Medulla oblongata (tissue), 1 donor: ENCODE results near the gene PUS3.
"Not testable (repeated sequence)": the region's sequence is repeated elsewhere in the genome, so short reads cannot be mapped to it uniquely, and the experiment has no call there.

Source experiments
- DNase-seq: peaks from one replicate; pipeline ENCODE4 v3.0.0-alpha.2; 2015; ENCODE audit errors: extremely low spot score

The PUS3 gene

DNA sequence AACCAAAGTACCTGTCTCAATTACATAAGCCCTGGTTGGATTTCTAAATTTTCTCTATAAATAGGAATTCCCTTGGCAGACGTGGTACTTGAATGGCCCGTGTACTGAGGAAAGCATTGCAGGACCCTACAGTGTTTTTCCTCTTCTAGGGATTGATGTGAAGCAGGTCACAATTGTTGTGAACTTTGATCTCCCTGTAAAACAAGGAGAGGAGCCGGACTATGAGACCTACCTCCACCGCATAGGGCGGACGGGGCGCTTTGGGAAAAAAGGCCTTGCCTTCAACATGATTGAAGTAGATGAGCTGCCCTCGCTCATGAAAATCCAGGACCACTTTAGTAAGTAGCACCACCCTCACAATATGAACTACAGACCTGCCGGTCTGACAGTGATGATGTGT is 18.0 kb upstream of the PUS3 start:
- DNase-seq: no peak

DNA sequence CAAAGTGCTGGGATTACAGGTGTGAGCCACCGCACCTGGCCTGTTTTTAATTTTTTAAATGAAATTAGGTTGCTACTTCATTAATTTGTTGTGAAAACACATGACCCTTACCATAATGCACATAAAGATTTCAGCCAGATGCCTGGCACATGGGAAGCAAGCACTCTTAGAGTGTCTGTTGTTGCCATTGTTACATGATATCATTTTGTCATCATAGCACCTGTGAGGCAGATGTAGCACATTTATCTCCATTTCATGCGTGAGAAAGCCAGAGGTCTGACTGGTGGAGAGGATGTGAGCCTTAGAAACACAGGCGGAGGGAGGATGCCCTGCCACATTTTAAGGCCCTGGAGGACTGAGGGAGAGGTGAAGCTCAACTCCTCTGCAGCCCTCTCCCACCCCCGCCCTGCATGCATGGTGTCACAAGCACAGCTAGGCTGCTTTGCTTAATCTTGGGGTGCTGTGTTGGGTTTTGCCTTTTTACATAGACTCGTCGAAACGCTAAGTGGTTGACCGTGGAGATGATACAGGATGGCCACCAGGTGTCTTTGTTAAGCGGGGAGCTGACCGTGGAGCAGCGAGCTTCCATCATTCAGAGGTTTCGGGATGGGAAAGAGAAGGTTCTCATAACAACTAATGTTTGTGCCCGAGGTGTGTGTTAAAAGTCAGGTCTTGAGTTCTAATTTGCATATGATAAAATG is 15.3 kb upstream of the PUS3 start:
- no peak for DNase-seq

DNA sequence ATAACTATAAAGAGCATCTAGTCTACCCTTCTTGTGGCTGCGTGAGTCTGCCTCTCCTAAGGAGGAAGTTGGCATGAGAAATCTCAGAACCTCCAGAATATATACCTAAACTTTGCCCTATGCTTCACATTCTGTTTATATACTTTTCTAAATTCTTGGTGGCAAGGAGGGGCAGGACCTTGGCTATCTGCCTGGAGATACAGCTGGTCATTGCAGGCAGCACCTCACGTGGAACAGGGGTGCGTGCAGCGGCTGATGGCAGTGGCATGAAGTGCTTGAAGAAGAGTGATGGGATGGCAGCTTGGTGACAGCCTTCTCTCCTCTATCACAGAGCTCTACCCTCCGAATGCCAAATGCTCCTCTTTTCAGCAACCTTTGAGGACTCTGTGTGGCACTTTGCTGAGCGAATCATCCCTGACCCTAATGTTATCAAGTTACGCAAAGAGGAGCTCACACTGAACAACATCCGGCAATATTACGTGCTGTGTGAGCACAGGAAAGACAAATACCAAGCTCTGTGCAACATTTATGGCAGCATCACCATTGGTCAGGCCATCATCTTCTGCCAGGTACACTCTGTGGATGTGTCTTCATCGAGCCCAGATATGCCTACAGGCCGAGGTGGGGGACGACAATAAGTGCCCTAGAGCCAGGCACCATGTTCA is 13.8 kb upstream of the PUS3 start:
- DNase-seq: no peak

DNA sequence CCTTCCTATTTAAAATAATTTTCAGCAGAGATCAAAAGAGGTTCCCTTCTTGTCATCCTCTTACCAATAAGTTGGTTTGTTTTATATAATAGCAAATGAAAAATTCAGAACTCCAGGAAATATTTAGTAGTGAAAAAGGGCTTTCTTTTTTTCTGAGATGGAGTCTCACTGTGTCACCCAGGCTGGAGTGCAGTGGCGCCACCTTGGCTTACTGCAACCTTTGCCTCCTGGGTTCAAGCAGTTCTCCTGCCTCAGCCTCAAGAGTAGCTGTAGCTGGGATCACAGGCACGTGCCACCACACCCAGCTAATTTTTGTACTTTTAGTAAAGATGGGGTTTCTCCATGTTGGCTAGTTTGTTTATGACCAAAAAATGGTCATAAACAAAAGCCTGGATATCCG is 11.6 kb upstream of the PUS3 start:
- DNase-seq: not testable (repeated sequence)

DNA sequence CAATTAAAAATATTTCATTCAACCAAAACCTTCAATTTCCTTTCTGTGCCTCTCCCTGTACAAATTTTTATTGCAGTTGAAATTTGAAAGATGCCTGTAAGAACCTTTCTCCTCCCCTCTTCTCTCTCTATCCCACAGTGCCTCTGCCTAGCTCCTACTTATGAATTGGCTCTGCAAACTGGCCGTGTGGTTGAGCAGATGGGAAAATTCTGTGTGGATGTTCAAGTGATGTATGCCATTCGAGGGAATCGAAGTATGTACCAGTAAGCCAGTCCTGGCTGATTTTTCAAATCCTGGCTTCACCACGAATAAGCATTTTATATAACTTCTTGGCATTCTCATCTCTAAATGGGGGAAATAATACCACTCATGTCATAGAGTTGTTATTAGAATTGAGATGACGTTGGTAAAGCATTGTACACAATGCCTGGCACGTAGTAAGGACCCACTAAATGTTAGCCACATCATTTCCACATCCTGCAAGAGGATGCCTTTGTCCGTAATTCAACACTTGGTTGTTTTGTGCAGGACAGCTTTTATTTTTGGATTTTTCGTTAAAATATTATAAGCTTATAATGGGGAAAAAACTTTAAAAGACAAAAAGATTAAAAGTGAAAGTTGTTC is 7.3 kb upstream of the PUS3 start:
- peak; percentile 32 for DNase-seq

DNA sequence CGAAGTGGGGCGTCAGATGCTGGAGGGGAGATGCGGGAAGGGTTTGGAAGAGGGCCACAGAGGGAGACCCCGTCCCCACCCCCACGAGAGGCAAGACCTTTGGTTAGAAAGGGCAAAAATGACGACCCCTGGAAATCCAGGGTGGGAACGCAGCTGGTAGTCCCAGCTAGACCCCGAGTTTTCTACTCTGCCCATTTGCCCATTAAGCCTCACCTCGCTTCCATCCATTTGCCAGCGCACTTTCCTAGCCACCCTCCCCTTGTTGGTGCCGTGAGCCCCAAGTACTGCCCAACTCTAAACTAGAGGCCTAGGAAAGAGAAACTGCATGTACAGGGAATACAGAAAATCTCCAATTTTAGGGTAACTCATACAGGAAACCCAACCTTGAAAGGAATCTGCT is 1.7 kb upstream of the PUS3 start:
- DNase-seq: no peak

DNA sequence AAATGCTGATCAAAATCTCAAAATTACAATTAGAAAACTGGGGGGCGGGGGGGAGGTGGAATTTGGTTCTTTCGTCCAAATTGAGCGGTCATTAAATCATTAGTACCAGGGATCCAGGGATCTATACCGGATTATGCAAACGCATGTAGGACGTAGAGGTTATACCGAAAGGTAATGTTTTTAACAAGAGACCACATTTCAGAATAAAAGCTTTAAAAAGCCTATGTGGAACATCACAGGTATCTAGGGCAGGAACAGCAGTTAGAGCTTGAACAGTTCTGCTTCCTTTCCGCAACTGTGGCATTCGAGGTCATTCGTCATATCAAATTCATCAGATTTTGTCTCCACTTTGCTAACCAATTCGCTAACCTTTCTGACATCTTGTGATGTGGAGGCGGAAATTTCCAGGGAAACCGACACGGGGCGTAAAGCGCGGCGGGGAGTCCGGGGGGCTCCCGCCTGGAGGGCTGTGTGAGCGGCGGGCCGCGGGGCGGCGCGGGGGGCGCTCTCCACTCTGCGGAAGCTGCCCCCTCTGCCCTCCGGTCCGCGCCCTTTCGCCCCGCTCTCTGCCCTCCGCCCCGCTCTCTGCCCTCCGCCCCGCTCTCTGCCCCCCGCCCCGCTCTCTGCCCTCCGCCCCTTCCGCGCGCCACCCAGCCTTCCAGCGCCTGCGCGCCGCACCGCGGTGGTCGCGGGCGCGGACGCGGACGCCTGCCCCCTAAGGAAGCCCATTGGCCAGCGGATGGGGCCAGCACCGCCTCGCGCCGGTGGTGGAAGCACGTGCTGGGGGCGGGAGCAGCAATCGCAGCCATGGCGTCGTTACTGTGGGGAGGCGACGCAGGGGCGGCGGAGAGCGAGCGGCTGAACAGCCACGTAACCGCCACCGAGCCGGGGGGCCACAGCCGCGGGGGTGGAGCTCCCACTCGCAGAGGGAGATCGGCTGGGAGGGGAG is 979 bp upstream of the PUS3 start, which contains the start of gene DDX25:
TSS of gene DDX25 (plus strand) at position 798 of the 949 bp plus-strand sequence. CDS start at position 808, 10 bp downstream.
- DNase-seq: peak; percentile 36

DNA sequence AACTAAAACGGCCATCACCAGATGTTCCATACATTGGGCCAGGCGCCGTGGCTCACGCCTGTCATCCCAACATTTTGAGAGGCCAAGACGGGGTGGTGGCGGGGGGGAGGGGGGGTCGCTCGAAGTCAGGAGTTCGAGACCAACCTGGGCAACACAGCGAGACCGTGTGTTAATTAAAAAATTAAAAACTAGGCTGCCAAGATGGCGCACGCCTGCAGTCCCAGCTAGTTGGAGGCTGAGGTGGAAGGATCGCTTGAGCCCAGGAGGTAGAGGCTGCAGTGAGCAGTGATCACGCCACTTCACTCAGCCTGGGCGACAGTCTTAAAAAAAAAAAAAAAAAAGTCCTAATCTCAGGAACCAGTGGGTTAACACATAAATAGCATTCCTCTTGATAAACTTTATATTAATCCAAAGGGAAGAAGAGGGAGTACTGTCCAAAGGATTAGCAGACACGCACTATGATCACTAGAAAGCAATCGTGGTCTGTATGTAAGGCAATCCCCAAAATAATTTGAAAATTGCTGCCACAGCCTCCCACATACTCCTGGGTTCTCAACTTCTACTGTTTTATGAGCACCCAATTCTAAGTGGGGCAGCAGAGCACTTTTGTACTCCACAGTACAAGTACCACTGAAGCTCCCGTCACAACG is 604 bp downstream of the PUS3 start:
- no peak for DNase-seq

DNA sequence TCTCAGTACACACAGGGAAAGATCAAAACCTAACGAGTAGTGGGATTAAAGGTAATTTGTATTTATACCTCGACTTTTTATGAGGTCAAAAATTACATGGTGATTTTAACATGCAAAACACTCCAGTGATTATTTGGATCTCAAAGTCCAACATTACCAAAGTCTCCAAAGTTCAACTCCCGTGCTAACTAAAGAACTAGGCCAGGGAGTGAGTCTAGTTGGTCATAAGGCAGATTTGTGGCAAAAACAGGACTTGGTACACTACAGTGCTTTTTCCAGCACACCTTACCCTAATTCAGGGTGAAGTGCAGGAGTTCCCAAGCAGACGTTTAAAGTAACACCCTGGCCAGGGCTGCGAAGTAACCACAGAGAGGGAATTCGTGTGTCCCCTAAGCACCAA is 1.1 kb downstream of the PUS3 start:
- no peak for DNase-seq

DNA sequence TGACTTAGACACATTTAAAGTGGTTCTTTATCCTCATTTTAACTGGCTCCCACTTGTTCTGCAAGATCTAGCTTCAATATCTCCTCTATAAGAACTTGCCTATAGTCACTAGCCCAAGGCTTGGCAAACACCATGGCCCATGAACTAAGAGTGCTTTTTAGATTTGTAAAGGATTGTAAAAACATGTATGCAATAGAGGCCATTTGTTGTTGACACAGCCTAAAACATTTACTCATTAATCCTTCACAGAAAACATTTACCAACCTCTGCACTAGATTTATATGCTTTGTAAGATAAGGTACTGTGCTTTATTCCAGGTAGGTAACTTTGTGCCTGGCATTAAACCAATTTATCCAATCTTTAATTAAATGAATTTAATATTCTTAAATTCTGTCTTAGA is 10.0 kb downstream of the PUS3 start:
- no peak for DNase-seq

DNA sequence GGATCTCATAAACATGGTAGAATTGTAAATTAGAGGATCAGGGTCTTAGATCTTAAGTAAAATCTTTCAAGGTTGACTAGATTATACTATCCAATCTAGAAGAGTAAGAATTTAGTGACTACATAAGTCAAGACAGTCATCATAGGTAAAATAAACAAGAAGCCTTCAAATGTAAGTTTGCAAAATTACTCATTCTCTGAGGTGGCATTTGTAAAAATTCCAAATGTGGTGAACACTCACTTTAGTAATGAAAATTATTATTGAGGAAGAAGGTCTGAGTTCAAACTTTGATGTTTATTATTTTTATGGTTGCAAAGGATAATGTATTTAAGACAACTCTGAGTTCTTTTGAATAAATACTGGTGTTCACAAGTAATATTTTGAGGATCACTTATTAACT is 10.9 kb downstream of the PUS3 start:
- DNase-seq: no peak

DNA sequence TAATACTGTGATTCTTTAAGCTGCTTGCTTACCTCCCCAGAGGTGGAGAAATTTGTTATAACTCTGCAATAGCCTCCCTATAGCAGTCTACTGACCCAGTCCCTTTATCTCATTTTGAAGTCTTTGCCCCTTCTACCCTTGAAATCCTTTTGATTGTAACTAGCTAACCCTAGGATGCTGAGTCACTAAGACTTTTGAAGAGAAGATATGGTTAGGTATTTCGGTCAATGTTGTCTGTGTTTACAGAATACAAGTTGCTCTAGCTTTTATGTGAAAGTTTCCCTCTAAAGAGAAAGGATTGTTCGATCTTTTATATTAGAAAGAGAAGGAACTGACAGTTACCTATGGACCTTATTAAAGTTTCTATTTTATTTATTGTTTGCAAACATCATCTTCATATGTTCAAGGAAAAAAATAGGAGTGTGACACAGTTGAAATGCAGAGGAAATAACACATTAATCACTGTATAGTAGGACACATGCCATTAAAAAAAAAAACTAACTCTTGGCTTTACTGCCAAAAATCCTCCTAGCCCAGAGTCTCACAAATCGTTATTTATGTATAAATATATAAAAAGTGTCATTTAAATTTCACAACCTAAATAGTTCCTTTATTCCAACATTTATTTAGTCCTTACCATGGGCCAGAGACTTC is 12.4 kb downstream of the PUS3 start:
- no peak for DNase-seq

DNA sequence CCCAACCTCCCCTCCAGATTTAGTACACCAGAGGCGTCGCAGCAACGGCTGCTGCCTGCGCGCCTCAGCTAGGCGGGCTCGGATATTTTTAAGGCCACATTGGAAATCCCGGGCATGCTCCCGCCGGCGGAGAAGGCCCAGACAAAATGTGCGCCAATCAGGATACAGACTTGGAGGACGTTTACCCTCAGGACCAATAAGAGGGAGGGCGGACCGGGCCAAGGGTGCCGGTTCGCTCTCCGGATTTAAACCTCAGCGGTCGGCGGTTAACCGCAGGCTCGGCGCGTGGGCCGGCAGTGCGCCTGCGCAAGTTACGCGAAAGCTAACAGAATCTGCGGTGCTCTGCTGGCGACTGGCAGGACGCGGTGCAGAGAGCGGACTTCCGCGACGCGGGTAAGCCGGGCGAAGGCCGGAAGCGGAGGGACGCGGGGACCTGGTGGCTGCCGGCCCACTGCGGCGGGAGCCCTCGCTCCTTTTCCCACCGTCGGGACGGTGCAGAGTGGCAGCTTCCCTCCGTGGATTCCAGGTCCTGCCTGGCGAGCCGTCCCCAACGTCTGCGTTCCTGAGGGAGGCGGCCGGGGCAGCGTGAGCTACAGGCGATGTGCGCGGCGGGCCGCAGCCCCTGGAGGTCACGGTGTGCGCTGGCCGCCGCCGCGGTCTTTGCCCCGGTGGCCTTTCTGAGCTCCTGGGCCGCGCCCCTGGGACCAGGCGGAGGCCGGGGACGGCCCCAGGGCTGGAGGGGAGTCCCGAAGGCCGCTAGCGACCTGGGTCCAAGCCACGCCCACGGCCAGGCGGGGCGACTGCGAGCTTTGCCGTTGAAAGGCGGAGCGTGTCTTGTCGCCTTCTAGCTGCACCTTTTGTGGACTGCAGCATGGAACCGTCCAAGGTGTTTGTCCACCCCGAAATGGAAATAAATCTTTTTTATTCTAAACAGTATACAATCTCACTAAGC is 15.4 kb downstream of the PUS3 start, which contains the start of gene HYLS1:
TSS of gene HYLS1 (plus strand) at position 296 of the 952 bp plus-strand sequence. CDS start 11,701 bp downstream, outside the sequence.
- DNase-seq: peak; percentile 95

DNA sequence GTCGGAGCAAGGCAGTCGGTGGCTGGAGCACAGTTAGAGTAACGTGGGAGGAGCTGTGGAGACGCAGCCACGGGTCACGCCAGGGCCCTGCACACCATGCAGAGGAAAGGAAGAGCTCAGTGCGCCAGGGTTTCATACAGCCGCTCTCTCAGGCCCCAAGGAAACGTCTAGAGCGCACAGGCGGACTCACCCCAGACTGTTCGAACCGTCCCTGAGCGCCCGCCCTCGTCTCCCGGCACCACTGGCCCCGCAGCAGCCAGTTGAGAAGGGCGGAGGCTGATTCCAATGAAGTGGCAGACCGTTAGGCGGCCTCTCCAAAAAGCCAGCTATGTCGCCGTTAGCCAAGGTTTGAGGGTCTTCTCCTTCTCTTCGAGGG is 16.0 kb downstream of the PUS3 start:
- peak; percentile 43 for DNase-seq

DNA sequence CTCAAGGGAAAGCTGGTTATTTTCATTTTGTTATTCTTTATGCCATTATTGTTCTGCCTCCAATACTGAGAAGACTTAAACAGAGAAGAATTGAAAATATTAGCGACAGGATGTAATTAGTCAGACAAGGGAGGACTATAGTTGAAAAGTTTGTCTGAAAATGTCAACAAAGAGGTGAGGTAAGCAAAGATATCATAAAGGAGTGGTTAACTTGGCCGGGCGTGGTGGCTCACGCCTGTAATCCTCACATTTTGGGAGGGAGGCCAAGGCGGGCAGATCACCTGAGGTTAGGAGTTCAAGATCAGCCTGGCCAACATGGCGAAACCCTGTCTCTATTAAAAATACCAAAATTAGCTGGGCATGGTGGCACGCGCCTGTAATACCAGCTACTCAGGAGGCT is 19.6 kb downstream of the PUS3 start:
- DNase-seq: no peak

DNA sequence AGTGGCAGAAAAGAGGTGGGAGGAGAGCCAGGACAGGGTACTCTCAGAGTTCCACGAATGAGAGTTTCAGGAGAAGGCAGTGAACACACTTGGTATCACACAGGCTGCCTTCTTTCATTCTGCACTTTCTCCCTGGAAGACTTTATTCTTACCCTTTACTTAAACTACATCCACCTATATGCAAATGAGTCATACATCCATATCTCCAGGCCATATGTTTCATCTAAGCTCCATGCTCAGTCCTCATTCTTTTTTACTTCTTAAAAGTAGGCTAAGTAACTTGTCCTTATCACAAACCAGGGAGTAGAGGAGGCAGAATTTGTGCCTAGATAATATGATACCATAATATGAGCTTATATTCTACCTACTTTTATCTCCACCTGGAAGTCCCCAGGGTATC is 21.7 kb downstream of the PUS3 start:
- DNase-seq: no peak

DNA sequence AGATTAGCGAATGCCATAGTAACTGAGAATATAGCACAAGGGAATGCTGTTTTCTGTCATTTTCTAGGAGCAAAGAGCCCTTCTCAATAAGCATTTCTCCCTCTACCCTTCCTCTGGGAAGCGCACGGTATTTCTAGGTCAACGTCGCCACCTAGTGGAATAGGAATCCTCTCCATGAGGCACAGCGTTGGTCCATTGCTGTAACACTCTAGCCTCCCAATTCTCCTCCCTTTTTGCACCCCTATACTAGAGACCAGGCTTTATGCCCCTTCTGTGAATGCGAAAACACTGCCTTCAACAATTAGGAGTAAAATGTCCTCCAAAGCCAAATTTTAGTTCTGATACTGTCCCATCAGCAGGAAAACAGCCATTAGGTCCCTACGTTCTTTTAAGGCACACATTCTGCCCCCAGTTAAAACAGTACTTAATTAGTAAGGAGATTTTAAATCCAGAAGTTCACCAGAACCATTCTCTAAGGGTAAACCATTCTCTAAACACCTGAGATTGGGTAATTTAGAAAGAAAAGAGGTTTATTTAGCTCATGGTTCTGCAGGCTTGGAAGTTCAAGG is 28.4 kb downstream of the PUS3 start:
- DNase-seq: peak; percentile 89

DNA sequence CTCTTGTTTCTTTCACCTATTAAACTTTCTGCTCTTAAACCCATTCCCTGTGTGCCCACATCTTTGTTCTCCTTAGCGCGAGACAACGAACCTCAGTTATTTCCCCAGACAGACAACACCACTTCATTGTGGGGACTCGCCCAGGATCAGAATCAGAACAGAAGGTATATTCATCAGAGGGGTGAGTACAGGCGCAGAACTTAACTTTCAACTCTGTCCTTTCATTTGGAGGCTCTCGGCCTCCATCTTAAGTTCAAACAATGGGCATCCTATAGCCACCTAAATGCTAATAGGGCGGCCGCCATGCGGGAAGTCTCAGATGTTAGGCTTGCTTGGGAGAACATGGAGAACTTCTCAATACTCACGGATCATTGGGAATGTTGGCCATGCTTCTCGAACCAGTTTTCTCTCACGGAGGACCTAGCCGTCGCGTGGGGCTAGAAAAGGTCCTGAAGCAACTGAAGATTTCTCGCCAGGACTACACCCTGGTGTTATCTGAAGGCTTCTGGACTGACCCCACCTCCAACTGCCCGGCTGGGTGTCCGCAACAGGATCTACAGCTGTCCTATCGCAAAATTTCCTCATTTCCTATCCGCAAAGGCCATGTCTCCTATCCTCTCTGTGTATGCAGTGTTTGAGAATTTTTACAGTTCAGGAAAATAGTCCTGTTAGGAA is 29.0 kb downstream of the PUS3 start:
- no peak for DNase-seq

DNA sequence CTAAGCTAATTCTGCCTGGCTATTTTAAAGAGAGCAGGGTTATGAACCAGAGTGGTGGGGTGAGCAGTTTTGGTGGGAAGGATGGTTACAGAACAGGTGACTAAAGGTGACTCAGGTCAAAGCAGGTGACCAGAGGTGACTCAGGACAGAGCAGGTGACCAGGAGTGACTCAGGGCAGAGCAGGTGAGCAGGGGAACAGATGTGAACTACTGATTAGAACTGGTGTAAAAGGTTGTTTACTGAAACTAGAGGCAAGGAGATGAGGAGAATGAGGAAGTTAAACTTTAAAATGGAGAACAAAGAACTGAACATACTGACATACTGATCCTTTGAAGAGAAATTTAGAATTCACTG is 30.9 kb downstream of the PUS3 start:
- no peak for DNase-seq
